Measurements from ENCODE around the gene ARMH3.

The ARMH3 gene

DNA sequence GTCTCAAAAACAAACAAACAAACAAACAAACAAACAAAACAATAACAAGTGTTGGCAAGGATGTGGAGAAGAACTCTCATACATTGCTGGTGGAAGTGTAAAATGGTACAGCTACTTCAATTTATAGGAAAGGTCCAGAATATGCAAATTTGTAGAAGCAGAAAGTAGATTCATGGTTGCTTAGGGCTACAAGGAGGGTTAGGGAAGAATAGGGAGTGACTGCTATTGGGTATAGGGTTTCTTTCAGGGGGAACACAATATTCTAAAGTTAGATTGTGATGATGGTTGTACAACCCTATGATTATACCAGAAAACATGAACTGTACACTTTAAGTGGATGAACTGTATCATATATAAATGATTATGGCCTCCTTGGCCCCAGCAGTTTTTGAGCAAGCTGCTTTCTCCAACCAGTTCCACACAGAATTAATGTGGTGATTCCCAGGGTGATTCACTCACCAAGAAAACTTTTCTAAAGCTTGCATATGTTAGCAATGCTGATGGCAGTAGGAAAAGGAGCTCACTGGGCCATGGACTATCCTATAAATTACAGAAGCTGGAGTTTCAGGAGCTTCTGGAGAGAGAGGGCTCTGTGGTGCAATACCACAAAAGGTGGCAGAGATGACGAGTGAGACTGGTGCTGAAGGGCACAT is 159.6 kb downstream of the ARMH3 start:
- DNase-seq (ENCODE audit: low read depth, low spot score): no peak

DNA sequence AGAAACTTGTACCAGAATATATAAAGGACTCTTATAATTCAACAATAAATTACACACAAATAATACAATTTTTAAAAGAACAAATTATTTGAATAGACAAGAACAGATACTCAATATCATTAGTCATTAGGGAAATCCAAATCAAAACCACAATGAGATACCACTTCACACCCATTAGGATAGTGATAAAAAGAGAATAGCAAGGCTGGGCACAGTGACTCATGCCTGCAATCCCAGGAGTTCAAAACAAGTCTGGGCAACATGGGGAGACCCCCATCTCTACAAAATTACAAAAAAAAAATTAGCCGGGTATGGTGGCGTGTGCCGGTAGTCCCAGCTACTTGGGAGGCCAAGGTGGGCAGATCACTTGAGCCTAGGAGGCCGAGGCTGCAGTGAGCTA is 160.2 kb downstream of the ARMH3 start:
- DNase-seq (ENCODE audit: low read depth, low spot score): no peak

DNA sequence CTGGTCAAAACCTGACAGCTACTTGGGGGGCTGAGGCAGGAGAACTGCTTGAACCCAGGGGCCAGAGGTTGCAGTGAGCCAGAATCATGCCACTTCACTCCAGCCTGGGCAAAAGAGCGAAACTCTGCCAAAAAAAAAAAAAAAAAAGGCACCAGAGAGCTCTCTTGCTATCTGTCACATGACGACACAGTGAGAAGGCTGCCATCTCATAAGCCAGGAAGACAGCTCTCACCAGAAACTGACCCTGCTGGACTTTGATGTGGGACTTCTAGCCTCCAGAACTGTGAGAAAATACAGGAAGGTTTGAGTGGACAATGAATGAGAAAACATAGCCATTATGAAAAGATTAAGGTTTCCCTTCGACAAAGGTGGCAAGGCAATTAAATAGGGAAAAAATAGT is 161.2 kb downstream of the ARMH3 start:
- no peak for DNase-seq (ENCODE audit: low read depth, low spot score)

DNA sequence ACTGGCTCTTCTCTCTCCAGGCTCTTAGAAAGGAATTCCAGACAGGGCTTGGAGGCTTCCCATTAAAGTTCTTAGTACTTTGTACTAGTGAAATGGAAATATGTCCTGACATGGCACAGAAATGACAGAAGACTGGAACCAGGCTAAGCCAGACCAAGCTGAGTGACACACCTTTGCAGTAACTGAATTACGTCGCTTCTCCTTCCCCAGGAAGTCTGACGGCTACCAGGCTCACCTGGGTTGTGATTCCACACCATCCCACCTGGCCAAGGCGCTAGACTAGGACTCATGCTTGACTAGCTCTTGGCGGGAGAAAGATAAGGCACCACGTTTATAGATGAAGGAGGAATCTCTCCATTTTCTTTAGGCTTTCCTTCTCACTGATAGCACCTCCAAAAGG is 161.7 kb downstream of the ARMH3 start:
- no peak for DNase-seq (ENCODE audit: low read depth, low spot score)

DNA sequence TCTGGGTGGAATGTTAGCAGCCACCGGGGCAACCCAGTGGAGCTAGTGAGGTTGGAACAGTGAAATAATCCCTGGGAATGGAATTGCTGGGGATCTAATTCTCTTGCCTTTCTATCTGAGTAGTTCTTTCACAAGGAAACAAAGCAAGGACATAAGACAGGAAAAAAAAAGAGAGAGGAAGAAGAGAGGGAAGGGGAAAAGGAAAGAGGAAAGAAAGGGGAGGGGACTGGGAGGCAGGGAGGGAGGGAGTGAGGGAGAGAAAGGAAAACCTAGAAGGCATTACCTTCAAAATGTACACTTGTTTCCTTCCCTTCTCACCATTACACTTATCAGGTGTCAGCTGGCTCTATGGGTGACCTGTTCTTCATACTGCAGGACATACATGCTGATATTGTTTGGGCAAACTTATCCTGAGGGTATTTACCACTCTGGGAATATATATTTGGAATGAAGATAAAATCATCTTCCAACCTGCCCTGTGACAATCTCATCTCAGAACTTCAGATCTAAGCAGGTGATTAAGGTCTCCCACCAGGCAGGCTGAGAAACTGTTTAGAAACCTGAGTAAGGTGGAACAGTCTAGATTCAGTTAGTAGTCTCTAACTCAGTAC is 162.4 kb downstream of the ARMH3 start:
- DNase-seq (ENCODE audit: low read depth, low spot score): no peak

DNA sequence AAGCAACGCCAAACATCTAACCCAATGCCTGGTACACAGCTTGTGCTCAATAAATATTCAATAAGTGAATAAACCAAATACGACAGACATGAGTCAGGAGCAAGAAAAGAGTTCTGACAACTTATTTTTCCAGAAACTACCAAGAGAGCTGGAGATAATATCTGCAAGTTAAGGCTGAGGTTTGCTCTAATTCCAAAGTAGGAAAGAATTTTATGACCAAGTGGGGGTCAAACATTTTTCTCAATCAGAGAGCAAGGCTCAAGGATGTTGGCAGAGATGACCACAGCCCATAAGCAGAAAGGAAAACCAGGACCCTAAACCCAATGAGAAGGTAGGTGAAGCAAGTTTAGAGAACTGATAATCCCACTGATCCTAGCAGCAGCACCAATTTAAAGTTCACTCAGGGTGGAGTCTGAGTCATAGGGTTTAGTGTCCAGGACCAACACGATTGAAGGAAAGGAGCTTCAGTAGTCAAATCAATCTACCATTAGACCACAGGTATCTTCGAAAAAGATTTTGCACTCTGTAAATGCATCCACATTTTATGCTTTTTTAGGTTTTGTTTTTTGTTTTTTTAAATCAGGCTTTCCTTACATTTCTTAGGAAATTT is 163.1 kb downstream of the ARMH3 start:
- DNase-seq (ENCODE audit: low read depth, low spot score): no peak

DNA sequence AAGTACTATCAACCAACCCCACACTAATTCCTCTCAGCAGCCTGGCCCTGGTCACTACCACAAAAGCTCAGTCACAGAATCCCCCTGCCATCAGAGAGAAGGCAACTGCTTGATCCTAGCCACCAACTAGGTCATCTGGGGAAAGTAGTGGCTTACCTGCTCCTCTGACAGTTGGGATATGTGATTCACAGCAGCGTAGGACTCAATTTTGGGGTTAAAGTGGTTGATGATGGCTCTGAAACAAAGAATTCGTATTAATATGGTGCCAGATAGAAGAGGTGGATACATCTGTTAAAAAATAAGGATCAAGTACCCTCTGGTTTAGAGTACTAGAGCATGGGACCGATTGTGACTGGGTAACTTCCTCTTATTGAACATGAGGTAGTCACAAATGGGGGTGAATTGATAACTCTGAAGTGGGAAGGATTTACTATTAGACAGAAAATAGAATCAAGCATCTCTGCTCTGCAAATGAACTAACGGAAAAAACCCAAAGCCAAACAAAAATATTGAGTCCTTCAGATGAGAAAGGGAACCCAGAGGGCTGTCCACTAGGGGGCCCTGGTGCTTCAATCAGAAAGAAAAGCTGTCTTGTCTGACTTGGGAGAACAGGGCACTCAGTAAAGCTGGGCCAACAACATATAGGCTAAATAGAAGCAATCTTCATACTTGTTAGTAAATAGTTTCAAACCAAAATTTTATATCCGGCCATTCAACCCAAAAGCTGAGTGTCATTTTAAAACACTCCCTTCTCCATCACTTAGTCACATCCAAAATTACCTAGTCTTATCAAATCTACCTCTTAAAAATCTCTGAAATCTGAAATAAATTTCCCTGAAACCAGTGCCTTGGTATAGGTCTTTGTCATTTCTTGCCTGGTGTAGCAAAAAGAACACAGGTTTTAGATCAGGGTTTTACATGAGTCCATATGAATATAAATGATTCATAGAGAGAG is 166.4 kb downstream of the ARMH3 start:
- DNase-seq (ENCODE audit: low read depth, low spot score): no peak

DNA sequence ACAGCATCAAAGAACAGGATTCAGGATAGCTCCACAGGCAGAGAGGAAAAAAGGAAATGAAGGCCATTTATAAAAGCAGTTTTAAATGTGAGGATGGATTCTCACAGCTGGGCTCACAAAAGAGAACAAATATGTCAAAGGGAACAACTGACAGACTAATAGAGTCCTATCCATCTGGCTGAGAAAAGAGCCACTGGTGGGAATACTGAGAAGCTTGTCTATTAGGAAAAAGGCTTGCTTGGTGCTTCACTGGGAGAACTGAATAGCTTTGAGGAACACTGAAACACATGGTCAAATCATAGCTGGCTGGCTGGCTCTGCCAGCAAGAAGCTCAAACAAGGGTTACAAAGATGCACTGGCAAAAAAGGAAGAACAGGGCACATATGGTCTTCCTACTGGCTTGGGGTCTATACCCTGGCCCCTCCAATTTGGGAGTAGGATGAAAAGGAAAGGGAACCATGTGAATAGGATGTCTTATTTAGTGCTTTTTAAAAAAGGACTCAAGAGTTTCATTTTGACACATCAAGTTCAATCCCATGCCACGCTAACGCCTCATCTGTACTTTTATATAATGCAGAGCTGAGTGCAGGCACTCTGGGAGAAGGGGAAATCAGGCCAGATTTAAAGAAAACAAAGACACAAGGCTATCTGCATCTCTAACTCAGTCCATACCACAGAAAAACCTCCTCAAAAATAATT is 167.6 kb downstream of the ARMH3 start:
- no peak for DNase-seq (ENCODE audit: low read depth, low spot score)

DNA sequence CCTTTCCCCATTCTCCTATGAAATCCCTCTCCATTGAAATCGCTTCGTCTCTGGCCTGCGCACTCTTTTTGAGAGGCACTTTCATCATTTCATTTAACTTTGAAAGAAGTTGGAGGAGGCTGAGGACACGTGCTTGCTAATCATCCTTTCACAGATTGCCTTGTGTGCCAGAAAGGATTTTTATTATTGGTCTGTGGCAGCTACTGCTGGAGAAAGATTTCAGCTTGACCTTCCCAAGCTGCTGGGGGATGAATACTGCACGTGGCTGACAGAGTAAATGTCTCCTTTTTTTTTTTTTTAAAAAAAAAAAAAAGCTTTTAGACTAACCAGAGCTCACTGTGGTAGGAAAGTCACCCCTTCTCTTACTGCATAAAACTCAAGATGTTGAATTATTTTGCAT is 168.2 kb downstream of the ARMH3 start:
- DNase-seq (ENCODE audit: low read depth, low spot score): no peak

DNA sequence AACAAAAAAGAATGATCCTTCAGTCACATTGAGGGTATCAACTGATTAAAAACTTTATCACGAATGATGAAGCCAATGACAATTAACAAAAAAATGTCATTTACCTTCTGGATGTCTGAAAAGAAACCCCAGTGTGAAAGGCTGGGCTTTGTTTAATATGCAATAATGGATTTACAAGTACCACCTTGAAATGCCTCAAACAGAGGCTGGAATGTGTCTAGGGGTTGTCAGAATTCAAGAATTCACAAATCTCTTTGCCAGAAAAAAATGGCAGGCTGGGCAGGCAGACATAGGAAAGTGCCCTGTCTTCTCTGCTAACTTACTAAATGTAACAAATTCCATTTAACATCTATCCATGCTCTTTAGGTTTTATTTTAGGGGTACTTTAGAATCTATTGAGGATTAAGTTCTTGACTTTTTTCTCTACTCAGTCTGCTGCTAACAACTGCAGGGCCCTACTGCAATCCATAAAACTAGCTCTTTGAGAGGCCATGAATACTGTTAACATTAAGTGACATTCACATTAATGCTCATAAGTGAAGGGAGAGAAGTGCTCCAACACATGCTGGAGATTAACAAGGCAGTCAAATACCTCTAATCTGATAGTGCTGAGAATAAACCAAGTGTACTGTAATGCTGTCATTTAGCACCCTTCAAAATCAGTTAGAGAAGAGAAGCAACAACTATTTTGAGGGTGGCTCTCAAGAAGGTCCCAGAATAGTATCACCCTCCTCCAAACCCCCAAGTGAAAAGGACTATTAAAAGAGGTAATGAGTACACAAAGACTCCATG is 169.3 kb downstream of the ARMH3 start:
- no peak for DNase-seq (ENCODE audit: low read depth, low spot score)

DNA sequence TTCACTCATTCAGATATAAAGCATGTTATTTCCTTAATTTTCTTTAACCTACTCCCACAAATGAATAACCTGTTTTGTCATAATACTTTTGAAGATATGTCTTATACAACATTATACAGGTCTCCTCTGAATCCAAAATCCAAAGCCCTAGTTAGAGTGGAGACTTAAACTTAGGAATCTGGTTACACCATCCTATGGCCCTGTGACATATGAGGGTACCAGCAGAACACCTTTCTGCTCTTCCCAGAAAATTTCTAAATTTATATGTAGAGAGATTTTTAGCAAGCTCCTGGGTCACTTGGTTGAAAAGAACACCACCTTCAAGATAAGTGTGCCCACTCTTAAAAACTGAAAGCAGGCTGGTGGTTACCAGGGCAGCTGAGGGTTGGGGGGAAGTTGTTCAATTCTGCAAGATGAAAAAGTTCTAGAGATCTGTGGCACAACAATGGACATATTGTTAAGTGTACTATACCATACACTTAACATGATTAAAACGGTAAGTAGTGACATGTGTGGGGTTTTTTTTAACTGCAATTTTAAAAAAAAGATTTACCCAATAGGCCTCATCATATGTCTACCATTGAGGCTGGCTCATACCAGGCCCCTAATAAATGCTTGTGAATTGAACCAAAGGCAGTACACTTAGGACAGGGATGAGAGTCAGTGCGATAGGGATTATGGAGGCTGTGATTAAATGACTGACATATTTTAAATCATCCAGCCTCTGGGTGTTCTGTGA is 174.8 kb downstream of the ARMH3 start:
- DNase-seq (ENCODE audit: low read depth, low spot score): no peak

DNA sequence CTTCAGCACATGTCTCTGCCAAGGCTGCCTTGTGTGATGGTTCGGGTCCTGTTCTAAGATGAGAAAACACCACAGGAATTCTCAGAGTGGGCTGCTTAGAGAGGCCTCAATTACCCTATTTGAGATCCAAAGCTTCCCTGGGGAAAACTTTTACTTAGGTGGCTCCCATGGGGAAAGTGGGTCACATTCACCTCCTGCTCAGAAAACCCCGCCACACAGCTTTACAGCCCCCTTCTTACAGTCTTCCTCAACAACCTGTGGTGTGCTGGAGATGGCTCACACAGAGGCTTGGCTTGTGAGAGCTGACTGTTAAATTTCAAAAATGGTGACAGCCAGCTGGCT is 175.8 kb downstream of the ARMH3 start:
- no peak for DNase-seq (ENCODE audit: low read depth, low spot score)

DNA sequence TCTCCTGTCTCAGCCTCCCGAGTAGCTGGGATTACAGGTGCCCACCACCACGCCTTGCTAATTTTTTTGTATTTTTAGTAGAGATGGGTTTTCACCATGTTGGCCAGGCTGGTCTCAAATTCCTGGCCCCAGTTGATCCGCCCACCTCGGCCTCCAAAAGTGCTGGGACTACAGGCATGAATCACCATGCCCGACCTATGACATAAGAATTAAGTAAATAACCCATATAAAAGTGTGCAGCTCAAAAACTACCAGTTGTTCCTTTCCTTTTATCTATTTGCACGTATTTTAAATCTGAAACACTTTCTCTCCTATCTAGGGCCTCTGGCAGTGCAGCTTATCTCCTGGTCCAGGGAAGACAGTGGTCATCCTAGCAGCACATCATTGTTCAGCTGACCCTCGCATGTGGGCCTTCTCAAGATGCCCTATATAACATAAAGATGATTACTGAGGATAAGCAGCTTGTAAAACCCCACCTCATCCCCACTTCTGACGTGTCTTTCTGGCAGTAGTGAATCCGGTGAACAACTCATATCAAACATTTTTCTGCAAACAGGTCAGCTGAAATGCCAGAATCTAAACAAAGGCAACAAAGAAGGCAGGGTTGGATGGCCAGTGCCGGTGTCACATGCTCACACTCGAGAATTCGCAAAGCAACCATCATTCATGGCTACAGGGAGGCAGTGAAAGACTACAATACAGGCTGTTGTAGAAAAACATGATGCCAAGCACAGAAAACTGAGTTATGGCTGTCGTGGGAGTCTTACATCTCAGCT is 176.3 kb downstream of the ARMH3 start:
- DNase-seq (ENCODE audit: low read depth, low spot score): no peak

DNA sequence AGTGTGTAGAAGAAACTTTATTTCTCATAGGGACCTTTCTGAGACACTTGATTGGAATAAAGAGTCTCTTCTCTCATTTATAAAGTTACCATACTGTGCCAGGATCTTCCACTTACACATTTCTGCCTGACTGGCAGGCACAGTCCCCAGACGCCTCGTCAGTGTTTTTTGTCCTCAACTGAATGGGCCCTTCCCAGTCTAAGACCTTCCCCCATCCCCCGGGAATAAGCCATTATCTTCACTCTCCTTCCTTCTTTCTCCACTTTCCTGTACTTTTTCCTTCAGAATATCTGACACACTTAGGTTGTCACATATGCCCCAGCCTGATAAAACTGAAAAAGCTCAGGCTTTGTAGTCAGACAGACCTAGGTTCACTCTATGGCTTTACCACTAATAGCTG is 177.1 kb downstream of the ARMH3 start:
- DNase-seq (ENCODE audit: low read depth, low spot score): no peak

DNA sequence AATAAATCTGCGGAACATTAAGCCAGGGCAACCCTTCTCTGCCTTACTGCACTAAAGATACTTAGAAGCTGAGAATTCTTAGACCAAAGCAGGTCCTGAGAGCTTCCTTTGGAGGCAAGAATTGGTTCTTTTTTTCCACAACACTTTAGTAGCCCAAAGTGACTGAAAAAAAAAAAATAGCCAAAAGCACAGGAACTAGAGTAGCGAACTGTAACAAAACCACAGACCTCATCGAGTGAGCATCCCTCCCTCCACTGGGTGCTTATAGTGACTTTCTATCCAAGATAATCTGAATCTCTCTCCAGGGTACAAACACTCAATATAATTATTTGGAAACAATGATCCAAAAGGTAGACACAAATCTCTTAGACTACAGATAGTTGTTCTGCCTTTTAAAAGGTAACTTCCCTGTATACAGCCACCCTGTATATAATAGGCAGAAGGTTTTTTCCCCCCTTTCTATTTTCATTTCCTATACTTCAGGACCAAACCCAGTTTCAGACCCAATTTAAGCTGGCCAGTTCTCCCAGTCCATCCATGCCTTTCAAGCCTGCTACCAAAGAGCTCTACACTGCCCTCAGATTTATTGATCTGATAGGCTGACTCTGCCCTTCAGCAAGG is 180.8 kb downstream of the ARMH3 start:
- DNase-seq (ENCODE audit: low read depth, low spot score): no peak

DNA sequence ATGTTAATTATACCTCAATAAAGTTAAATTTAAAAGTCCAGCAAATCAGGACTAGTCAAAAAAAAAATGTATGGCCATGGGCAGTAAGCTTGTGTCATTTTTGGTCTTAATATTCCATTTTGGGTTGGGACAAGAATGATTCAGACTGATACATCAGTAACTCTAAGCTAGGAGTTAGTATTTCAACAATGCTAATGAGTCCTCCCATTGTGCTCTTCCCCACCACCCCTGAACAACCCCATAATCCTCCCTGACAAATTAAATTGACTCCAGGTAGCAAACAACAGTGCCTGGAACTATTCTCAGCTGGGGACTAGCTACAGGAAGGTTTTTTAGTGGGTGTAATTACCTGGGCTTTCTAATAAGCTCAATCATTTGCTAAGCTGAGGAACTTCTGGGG is 181.7 kb downstream of the ARMH3 start:
- DNase-seq (ENCODE audit: low read depth, low spot score): no peak

DNA sequence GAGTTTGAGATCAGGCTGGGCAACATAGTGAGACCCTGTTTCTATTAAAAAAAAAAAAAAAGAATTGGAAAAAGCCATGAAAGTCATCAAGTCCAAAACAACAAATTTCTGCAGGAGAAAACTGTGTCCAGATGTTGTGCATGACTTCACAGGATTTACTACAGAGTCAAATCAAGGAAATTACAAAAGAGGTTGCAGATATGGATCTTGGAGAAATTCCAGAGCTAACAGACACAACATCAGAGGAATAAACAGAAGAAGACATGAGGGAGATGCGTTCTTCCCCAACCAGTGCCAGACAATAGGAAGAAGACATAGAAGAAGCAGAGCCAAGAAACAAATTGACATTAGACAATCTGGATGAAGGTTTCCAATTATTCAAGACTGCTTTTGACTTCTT is 188.0 kb downstream of the ARMH3 start:
- DNase-seq (ENCODE audit: low read depth, low spot score): no peak

DNA sequence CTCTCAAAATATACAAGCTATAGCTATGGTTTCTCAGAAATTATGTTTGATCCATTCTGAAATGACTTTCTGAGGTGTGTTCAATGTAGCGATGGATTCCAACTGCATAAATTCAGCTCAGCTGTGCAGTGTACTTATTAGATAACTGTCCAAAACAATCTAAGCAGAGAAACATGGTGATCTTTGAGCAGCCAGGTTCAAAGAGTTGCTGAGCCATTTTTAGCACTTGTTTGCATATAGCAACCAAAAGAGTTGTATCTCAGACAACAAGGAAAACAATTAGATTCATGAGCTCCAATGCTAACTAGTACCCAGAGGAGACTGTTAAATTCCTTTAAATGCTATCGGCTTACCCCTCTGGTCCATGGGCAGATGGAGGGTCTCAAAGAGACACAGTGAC is 196.4 kb downstream of the ARMH3 start:
- DNase-seq (ENCODE audit: low read depth, low spot score): no peak

All from brain pericyte (primary cell).